ENCODE measurements around the gene S100A11. TPM values are rescaled to one million over a fixed set of nuclear protein-coding genes. Genes with fewer than 3 reads are reported as not detected.

The S100A11 gene
- total RNA-seq, 2 experiments from 2014 or later = 229 to 235 TPM

GRCh38 chr1:152018537-152018936 lies 18.3 kb downstream of the S100A11 start:
- CTCF ChIA-PET = interaction anchor here (0.7 to 1.5 kb wide), 5 partner anchors 20 to 94 kb away, joined by 3 to 5 read pairs (median 3); no protein-coding TSS in a partner anchor
- no peaks in the 10 kb centered on the region for H3K9me3 Mint-ChIP-seq
- intact Hi-C loops (cut with micrococcal nuclease) = no loop called here
- no peak overlapping the region for H3K4me3 Mint-ChIP-seq
- H3K36me3 Mint-ChIP-seq (ENCODE audit: low read depth) = no peaks in the 10 kb centered on the region
- no peaks in the 10 kb centered on the region for H3K27me3 Mint-ChIP-seq (ENCODE audit: low read depth)
- no peaks in the 10 kb centered on the region for H3K4me1 Mint-ChIP-seq (ENCODE audit: low read depth)
- no peak overlapping the region for H3K27ac Mint-ChIP-seq
- peak; percentile 66 for DNase-seq

DNA sequence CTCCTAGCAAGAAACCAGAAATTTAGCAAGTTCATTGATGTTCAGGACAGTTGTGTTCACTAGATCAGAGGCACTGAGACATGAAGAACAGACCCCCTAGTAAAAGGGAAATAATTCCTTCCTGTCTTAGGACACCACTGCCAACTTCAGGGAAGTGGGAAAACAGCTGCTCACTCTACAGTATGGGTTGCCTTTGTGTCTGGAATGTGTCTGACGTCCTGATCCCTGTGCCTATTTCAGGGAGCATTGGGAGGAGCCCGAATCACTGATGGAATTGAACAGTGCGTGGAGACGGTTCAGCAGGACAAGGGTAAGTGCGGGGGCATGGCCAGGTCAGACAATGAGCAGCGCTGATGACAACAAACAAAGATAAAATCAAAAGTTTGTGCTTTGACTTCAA lies 21.0 kb downstream of the S100A11 start:
- Mint-ChIP-seq H3K9me3 (no peaks in the 10 kb centered on the region), H3K27ac (no peak overlapping the region), H3K27me3 (ENCODE audit: low read depth) (peaks cover 4% of the 10 kb centered on the region), H3K4me3 (no peak overlapping the region), H3K36me3 (ENCODE audit: low read depth) (no peaks in the 10 kb centered on the region), H3K4me1 (ENCODE audit: low read depth) (no peaks in the 10 kb centered on the region)
- DNase-seq = no peak
- intact Hi-C loops (cut with micrococcal nuclease) = no loop called here
- CTCF ChIA-PET = interaction anchor here (0.9 to 1.4 kb wide), 4 partner anchors 9 to 135 kb away, joined by 3 to 4 read pairs (median 4); no protein-coding TSS in a partner anchor

GRCh38 chr1:152014943-152015342 lies 21.9 kb downstream of the S100A11 start:
- H3K27ac Mint-ChIP-seq = no peak overlapping the region
- H3K9me3 Mint-ChIP-seq = no peaks in the 10 kb centered on the region
- no peak for DNase-seq
- intact Hi-C loops (cut with micrococcal nuclease) = no loop called here
- H3K36me3 Mint-ChIP-seq (ENCODE audit: low read depth) = no peaks in the 10 kb centered on the region
- H3K4me1 Mint-ChIP-seq (ENCODE audit: low read depth) = no peaks in the 10 kb centered on the region
- H3K4me3 Mint-ChIP-seq = no peak overlapping the region
- peaks cover 4% of the 10 kb centered on the region for H3K27me3 Mint-ChIP-seq (ENCODE audit: low read depth)
- CTCF ChIA-PET = interaction anchor here (0.7 to 3.4 kb wide), 6 partner anchors 10 to 81 kb away, joined by 3 to 43 read pairs (median 4); no protein-coding TSS in a partner anchor

GRCh38 chr1:152013664-152014237 lies 23.1 kb downstream of the S100A11 start:
- CTCF ChIA-PET = interaction anchor here (0.5 to 3.4 kb wide), 13 partner anchors 11 to 532 kb away, joined by 3 to 43 read pairs (median 3); no protein-coding TSS in a partner anchor
- Mint-ChIP-seq H3K4me1 (ENCODE audit: low read depth) (no peaks in the 10 kb centered on the region), H3K27me3 (ENCODE audit: low read depth) (peaks cover 4% of the 10 kb centered on the region), H3K4me3 (no peak overlapping the region), H3K27ac (no peak overlapping the region), H3K36me3 (ENCODE audit: low read depth) (no peaks in the 10 kb centered on the region), H3K9me3 (no peaks in the 10 kb centered on the region)
- intact Hi-C loops (cut with micrococcal nuclease) = loop anchor here (1.0 kb wide), 1 partner anchor 45 kb away; no protein-coding TSS in a partner anchor
- peak; percentile 66 for DNase-seq

DNA sequence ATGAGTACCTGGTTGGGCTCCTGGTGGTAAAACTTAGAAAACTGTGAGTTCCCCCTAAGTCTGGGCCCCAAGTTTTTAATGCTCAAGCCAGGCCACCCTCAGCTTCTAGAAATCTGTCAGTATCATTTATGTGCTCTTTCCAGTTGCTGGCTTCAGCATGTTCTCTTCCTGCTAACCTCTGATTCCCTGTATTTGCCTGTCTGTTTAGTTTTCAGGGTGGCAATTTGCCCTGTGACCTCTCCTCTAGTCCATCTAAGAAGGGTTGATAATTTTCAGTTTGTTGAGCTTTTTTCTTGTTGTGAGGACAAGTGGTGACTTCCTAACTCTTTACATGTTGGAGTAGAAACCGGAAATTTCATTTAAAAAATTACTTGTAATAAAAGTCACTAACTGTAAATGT lies 27.1 kb downstream of the S100A11 start:
- no peaks in the 10 kb centered on the region for H3K9me3 Mint-ChIP-seq
- no peak overlapping the region for H3K4me3 Mint-ChIP-seq
- intact Hi-C loops (cut with micrococcal nuclease) = no loop called here
- H3K36me3 Mint-ChIP-seq (ENCODE audit: low read depth) = no peaks in the 10 kb centered on the region
- no peaks in the 10 kb centered on the region for H3K4me1 Mint-ChIP-seq (ENCODE audit: low read depth)
- H3K27me3 Mint-ChIP-seq (ENCODE audit: low read depth) = peaks cover 4% of the 10 kb centered on the region
- DNase-seq = no peak
- CTCF ChIA-PET = interaction anchor here (0.7 kb wide), 1 partner anchor 7 kb away, joined by 3 read pairs; no protein-coding TSS in a partner anchor
- H3K27ac Mint-ChIP-seq = no peak overlapping the region

DNA sequence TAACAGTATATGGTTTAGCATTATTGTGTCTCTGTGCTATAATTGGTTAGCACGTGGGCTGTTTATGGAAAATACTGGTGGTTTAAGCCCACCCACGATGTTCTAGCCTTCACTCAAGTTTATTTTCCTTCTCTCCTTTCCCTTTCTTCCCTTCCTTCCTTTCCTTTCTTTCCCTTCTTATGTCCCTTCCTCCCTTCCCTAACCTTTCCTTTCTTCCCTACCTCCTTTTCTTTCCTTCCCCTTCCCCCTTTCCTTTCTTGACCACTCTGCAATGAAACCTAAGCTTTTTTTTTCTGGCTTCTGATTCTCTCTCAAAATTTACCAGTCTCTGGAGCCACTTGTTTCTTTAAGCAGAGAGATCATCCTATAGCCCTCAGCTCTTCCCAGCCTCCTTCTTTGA lies 29.8 kb downstream of the S100A11 start:
- Mint-ChIP-seq H3K36me3 (ENCODE audit: low read depth) (no peaks in the 10 kb centered on the region), H3K9me3 (no peaks in the 10 kb centered on the region), H3K4me1 (ENCODE audit: low read depth) (no peaks in the 10 kb centered on the region), H3K27me3 (ENCODE audit: low read depth) (peaks cover 3% of the 10 kb centered on the region), H3K4me3 (no peak overlapping the region), H3K27ac (no peak overlapping the region)
- CTCF ChIA-PET = interaction anchor here (0.7 to 1.1 kb wide), 2 partner anchors 39 to 55 kb away, joined by 3 to 4 read pairs; no protein-coding TSS in a partner anchor
- intact Hi-C loops (cut with micrococcal nuclease) = no loop called here
- DNase-seq = no peak

DNA sequence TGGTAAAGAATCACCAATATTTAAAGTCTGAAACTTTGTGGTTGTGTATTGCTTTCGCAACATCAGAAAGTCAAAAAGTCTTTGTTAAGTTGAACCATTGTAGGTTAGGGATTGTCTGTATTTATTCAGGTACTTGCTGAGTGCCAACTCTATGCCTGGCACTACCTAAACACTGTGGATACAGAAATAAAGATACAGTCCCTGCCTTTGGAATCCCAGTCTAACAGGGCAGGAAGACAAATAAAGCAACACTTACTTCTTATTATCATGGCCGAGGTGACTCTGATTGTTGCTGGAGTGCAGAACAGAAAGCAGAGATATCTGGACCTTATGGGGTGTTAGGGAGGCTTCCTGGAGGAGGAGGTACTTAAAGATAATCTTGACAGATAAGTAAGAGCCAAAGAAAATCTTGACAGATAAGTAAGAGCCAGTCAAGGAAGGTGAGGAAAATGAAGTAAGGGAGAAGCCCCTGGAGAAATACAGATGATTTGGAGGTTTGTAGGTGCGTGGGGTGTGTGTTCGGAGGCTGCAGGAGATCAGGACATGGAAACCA lies 31.4 kb downstream of the S100A11 start:
- CTCF ChIA-PET = interaction anchor here (0.9 to 8.2 kb wide), 5 partner anchors 8 to 72 kb away, joined by 3 to 206 read pairs (median 5); no protein-coding TSS in a partner anchor
- peaks cover 2% of the 10 kb centered on the region for H3K27me3 Mint-ChIP-seq (ENCODE audit: low read depth)
- H3K4me1 Mint-ChIP-seq (ENCODE audit: low read depth) = peaks cover 1% of the 10 kb centered on the region
- no peaks in the 10 kb centered on the region for H3K9me3 Mint-ChIP-seq
- no peak overlapping the region for H3K27ac Mint-ChIP-seq
- intact Hi-C loops (cut with micrococcal nuclease) = no loop called here
- no peaks in the 10 kb centered on the region for H3K36me3 Mint-ChIP-seq (ENCODE audit: low read depth)
- no peak for DNase-seq
- H3K4me3 Mint-ChIP-seq = no peak overlapping the region

GRCh38 chr1:152003846-152004442 lies 32.9 kb downstream of the S100A11 start:
- intact Hi-C loops (cut with micrococcal nuclease) = no loop called here
- H3K36me3 Mint-ChIP-seq (ENCODE audit: low read depth) = no peaks in the 10 kb centered on the region
- CTCF ChIA-PET = interaction anchor here (0.9 to 11.0 kb wide), 12 partner anchors 10 to 167 kb away, joined by 3 to 233 read pairs (median 6); no protein-coding TSS in a partner anchor
- H3K27ac Mint-ChIP-seq = no peak overlapping the region
- H3K4me3 Mint-ChIP-seq = no peak overlapping the region
- no peaks in the 10 kb centered on the region for H3K9me3 Mint-ChIP-seq
- peaks cover 1% of the 10 kb centered on the region for H3K4me1 Mint-ChIP-seq (ENCODE audit: low read depth)
- peaks cover 2% of the 10 kb centered on the region for H3K27me3 Mint-ChIP-seq (ENCODE audit: low read depth)
- DNase-seq = no peak

DNA sequence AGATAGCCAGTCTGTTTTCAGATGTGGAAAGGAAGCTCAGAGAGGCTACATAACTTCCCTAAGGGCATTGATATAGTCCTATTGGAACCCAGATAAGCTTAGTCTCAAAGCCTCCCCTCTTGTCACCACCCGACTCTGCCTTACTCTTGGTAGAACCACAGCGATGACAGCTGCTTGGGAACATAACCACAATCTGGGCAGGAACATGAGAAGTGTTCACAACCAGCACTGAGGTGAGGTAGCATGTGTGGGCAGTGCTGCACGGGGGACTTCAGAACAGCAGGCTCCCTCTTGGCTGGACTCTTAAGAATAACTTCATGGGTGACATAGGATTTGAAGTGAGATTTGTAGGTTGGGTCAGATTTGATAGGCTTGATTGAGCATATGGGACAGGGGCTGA lies 33.8 kb downstream of the S100A11 start:
- H3K4me1 Mint-ChIP-seq (ENCODE audit: low read depth) = peaks cover 1% of the 10 kb centered on the region
- H3K4me3 Mint-ChIP-seq = no peak overlapping the region
- no peaks in the 10 kb centered on the region for H3K36me3 Mint-ChIP-seq (ENCODE audit: low read depth)
- no peak for DNase-seq
- CTCF ChIA-PET = interaction anchor here (0.6 to 11.0 kb wide), 18 partner anchors 7 to 456 kb away, joined by 3 to 233 read pairs (median 4); no protein-coding TSS in a partner anchor
- H3K27ac Mint-ChIP-seq = no peak overlapping the region
- H3K27me3 Mint-ChIP-seq (ENCODE audit: low read depth) = peaks cover 2% of the 10 kb centered on the region
- intact Hi-C loops (cut with micrococcal nuclease) = no loop called here
- no peaks in the 10 kb centered on the region for H3K9me3 Mint-ChIP-seq

DNA sequence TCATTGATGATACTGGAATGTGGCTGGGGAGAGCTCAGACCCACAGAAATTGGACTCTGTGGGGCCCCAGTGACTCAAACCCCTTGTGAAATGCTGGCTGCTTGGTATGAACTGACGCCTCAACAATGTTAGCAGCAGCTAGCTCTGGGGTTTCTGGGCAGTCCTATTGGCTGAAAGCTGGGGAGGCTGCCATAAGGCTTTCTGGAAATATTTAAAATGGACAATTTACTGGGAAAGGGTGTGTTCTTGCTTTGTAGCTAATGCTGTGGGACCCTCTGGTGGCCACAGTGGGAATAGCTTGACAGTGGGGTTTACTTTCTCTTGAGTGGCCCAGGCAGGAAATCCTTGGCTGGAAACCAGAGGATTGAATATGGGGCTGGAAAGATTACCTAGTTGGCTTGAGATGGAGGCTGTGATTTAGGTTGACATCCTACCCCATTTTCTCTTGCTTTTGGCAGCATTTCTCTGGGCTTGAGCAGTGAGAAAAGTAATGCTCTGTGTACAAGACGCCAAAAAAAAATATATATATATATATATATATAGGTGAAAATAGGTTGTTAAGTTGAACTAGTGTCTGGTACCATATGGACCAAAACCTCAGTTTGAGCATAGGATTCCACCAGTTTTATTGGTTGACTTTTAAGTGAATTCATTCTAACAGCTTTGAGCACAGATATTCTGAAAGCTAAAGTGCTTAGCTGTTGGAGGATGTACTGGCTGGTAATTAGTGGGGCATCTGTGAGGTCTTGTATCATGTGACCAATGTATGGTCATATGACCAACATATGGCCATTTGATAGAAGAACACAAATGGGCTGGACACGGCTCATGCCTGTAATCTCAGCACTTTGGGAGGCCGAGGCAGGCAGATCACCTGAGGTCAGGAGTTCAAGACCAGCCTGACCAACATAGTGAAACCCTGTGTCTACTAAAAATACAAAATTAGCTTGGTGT lies 34.9 kb downstream of the S100A11 start:
- H3K4me1 Mint-ChIP-seq (ENCODE audit: low read depth) = peaks cover 1% of the 10 kb centered on the region
- intact Hi-C loops (cut with micrococcal nuclease) = no loop called here
- no peaks in the 10 kb centered on the region for H3K36me3 Mint-ChIP-seq (ENCODE audit: low read depth)

GRCh38 chr1:152000964-152001630 lies 35.7 kb downstream of the S100A11 start:
- Mint-ChIP-seq H3K4me1 (ENCODE audit: low read depth) (peaks cover 1% of the 10 kb centered on the region), H3K27me3 (ENCODE audit: low read depth) (peaks cover 2% of the 10 kb centered on the region), H3K4me3 (no peak overlapping the region), H3K27ac (no peak overlapping the region), H3K9me3 (no peaks in the 10 kb centered on the region), H3K36me3 (ENCODE audit: low read depth) (no peaks in the 10 kb centered on the region)
- CTCF ChIA-PET = interaction anchor here (0.5 to 11.0 kb wide), 34 partner anchors 9 to 184 kb away, joined by 3 to 233 read pairs (median 6); partner anchors contain the start of gene THEM4
- intact Hi-C loops (cut with micrococcal nuclease) = no loop called here
- no peak for DNase-seq

More for the DNA sequence above, 34.9 kb downstream of the S100A11 start:
- CTCF ChIA-PET = interaction anchor here (0.5 to 11.0 kb wide), 38 partner anchors 8 to 1049 kb away, joined by 3 to 233 read pairs (median 5); no protein-coding TSS in a partner anchor
- Mint-ChIP-seq H3K4me3 (no peak overlapping the region), H3K9me3 (no peaks in the 10 kb centered on the region), H3K27ac (no peak overlapping the region), H3K27me3 (ENCODE audit: low read depth) (peaks cover 2% of the 10 kb centered on the region)
- peak; percentile 89 for DNase-seq
